ENCODE data around the gene RPL41.

DNA sequence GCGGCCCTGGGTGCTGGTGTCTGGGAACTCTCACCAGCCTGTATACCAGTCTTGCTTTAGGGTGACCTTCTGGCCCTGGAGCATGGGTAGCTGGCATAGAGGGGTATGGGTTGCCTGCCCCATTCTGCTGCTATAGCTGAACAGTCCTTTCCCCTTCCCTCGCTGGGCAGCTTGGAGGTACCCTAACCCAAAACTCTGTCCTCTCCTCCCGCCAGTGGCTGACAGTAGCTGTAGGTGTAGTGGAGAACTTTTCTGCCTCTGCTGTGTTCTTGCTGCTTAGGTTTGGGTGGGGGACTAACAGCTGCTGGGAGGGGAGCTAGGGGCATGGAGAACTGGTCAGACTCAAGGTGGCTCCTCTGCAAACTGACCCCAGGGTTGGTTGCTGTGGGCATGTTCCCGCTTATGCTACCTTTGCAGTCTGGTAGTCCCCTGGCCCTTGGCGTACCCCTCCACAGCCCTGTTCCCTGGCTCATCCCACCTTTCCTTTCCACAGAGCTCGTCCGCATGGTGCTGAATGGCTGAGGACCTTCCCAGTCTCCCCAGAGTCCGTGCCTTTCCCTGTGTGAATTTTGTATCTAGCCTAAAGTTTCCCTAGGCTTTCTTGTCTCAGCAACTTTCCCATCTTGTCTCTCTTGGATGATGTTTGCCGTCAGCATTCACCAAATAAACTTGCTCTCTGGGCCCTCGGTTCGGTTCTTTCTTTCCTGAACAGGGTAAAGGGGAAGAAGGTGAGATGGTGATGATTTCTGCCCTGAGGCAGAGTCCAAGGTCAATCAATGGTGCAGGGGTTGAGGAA, 44.7 kb downstream of the RPL41 start:
- peak; percentile 51 for TF ChIP-seq POLR2A (IDR thresholded peaks at IDR 0.05; ENCODE audit: low read depth, low read length)
- 0 out of 2 replicates have a peak, but pooled peaks have one; percentile 46 for TF ChIP-seq POLR2AphosphoS5 (IDR thresholded peaks at IDR 0.05; ENCODE audit: low read depth, low read length)
- TF ChIP-seq POU2F2 (IDR thresholded peaks at IDR 0.05; ENCODE audit: low read depth, low read length): 0 out of 2 replicates have a peak, but pooled peaks have one; percentile 40
